Stimulated activated memory B cell treated with anti-CD40 and anti-IgM and Interleukin-4, amounts not matched to agents 10 μg/mL and 1 μg/mL and 100 μg/mL, for 72 hours (primary cell): ENCODE measurements around the gene NPHP4.

ENCODE experiments used
- ATAC-seq: fragments of 150-1000 bp; cut with Tn5 transposase; 2 replicates; pipeline ENCODE4 v1.10.0; 2021
- H3K27ac Mint-ChIP-seq: one replicate; pipeline ENCODE4 v1.8.0; 2022; ENCODE audit warnings: mild to moderate bottlenecking, mixed read lengths
- H3K27me3 Mint-ChIP-seq: one replicate; pipeline ENCODE4 v1.8.0; 2022; ENCODE audit warnings: mixed read lengths
- H3K36me3 Mint-ChIP-seq: one replicate; pipeline ENCODE4 v1.8.0; 2022; ENCODE audit warnings: mixed read lengths
- H3K4me1 Mint-ChIP-seq: one replicate; pipeline ENCODE4 v1.8.0; 2022; ENCODE audit warnings: mixed read lengths
- H3K4me3 Mint-ChIP-seq: one replicate; pipeline ENCODE4 v1.8.0; 2022; ENCODE audit warnings: mild to moderate bottlenecking, moderate library complexity, mixed read lengths
- H3K9me3 Mint-ChIP-seq: one replicate; pipeline ENCODE4 v1.8.0; 2022; ENCODE audit warnings: mixed read lengths

NPHP4 gene

GRCh38 chr1:5844442-5844841 is 147.8 kb downstream of the NPHP4 start:
- H3K4me3 Mint-ChIP-seq, result no peak overlapping the region
- H3K36me3 Mint-ChIP-seq, result no peaks in the 10 kb centered on the region
- no peaks in the 10 kb centered on the region for H3K9me3 Mint-ChIP-seq
- peaks cover 40% of the 10 kb centered on the region for H3K27me3 Mint-ChIP-seq
- H3K27ac Mint-ChIP-seq, result no peak overlapping the region
- ATAC-seq, result no peak
- H3K4me1 Mint-ChIP-seq, result no peaks in the 10 kb centered on the region

GRCh38 chr1:5843521-5844096 is 148.6 kb downstream of the NPHP4 start:
- Mint-ChIP-seq H3K4me3 (no peak overlapping the region), H3K36me3 (no peaks in the 10 kb centered on the region), H3K4me1 (no peaks in the 10 kb centered on the region), H3K9me3 (no peaks in the 10 kb centered on the region), H3K27ac (no peak overlapping the region), H3K27me3 (peaks cover 40% of the 10 kb centered on the region)
- no peak for ATAC-seq

GRCh38 chr1:5842679-5843078 is 149.5 kb downstream of the NPHP4 start:
- H3K36me3 Mint-ChIP-seq, result no peaks in the 10 kb centered on the region
- no peaks in the 10 kb centered on the region for H3K9me3 Mint-ChIP-seq
- H3K27ac Mint-ChIP-seq, result no peak overlapping the region
- no peak overlapping the region for H3K4me3 Mint-ChIP-seq
- H3K4me1 Mint-ChIP-seq, result no peaks in the 10 kb centered on the region
- no peak for ATAC-seq
- peaks cover 40% of the 10 kb centered on the region for H3K27me3 Mint-ChIP-seq

- Mint-ChIP-seq H3K4me3 (no peak overlapping the region), H3K4me1 (no peaks in the 10 kb centered on the region), H3K36me3 (no peaks in the 10 kb centered on the region), H3K9me3 (no peaks in the 10 kb centered on the region), H3K27me3 (peaks cover 20% of the 10 kb centered on the region), H3K27ac (no peak overlapping the region)
- ATAC-seq, result no peak
Measured at GRCh38 chr1:5840551-5841001, 151.6 kb downstream of the NPHP4 start.

GRCh38 chr1:5839881-5840550 is 152.2 kb downstream of the NPHP4 start:
- Mint-ChIP-seq H3K27ac (no peak overlapping the region), H3K4me1 (no peaks in the 10 kb centered on the region), H3K4me3 (no peak overlapping the region), H3K27me3 (peaks cover 15% of the 10 kb centered on the region), H3K9me3 (no peaks in the 10 kb centered on the region), H3K36me3 (no peaks in the 10 kb centered on the region)
- no peak for ATAC-seq

GRCh38 chr1:5839161-5839880 is 152.9 kb downstream of the NPHP4 start:
- Mint-ChIP-seq H3K27me3 (peaks cover 8% of the 10 kb centered on the region), H3K36me3 (no peaks in the 10 kb centered on the region), H3K9me3 (no peaks in the 10 kb centered on the region), H3K27ac (no peak overlapping the region), H3K4me1 (no peaks in the 10 kb centered on the region), H3K4me3 (no peak overlapping the region)
- ATAC-seq, result no peak

GRCh38 chr1:5837976-5838653 is 154.1 kb downstream of the NPHP4 start:
- H3K27me3 Mint-ChIP-seq, result no peaks in the 10 kb centered on the region
- no peak overlapping the region for H3K4me3 Mint-ChIP-seq
- no peaks in the 10 kb centered on the region for H3K9me3 Mint-ChIP-seq
- no peak for ATAC-seq
- no peaks in the 10 kb centered on the region for H3K4me1 Mint-ChIP-seq
- no peaks in the 10 kb centered on the region for H3K36me3 Mint-ChIP-seq
- H3K27ac Mint-ChIP-seq, result no peak overlapping the region

GRCh38 chr1:5836776-5837440 is 155.3 kb downstream of the NPHP4 start:
- Mint-ChIP-seq H3K4me1 (no peaks in the 10 kb centered on the region), H3K27me3 (no peaks in the 10 kb centered on the region), H3K27ac (no peak overlapping the region), H3K9me3 (no peaks in the 10 kb centered on the region), H3K4me3 (no peak overlapping the region), H3K36me3 (no peaks in the 10 kb centered on the region)
- no peak for ATAC-seq

GRCh38 chr1:5835179-5835562 is 157.1 kb downstream of the NPHP4 start:
- ATAC-seq, result no peak
- no peak overlapping the region for H3K4me3 Mint-ChIP-seq
- no peaks in the 10 kb centered on the region for H3K9me3 Mint-ChIP-seq
- peaks cover 8% of the 10 kb centered on the region for H3K27me3 Mint-ChIP-seq
- H3K4me1 Mint-ChIP-seq, result no peaks in the 10 kb centered on the region
- H3K27ac Mint-ChIP-seq, result no peak overlapping the region
- H3K36me3 Mint-ChIP-seq, result no peaks in the 10 kb centered on the region

- H3K27ac Mint-ChIP-seq, result no peak overlapping the region
- no peak for ATAC-seq
- peaks cover 8% of the 10 kb centered on the region for H3K27me3 Mint-ChIP-seq
- H3K36me3 Mint-ChIP-seq, result no peaks in the 10 kb centered on the region
- H3K9me3 Mint-ChIP-seq, result peaks cover 1% of the 10 kb centered on the region
- H3K4me1 Mint-ChIP-seq, result no peaks in the 10 kb centered on the region
- H3K4me3 Mint-ChIP-seq, result no peak overlapping the region
Measured at GRCh38 chr1:5834477-5835178, 157.6 kb downstream of the NPHP4 start.

- Mint-ChIP-seq H3K4me1 (no peaks in the 10 kb centered on the region), H3K4me3 (no peak overlapping the region), H3K9me3 (peaks cover 7% of the 10 kb centered on the region), H3K36me3 (no peaks in the 10 kb centered on the region), H3K27me3 (peaks cover 8% of the 10 kb centered on the region), H3K27ac (no peak overlapping the region)
- ATAC-seq, result no peak
Measured at GRCh38 chr1:5833911-5834310, 158.3 kb downstream of the NPHP4 start.

GRCh38 chr1:5832916-5833895 is 159.0 kb downstream of the NPHP4 start:
- Mint-ChIP-seq H3K4me1 (no peaks in the 10 kb centered on the region), H3K36me3 (no peaks in the 10 kb centered on the region), H3K27me3 (peaks cover 8% of the 10 kb centered on the region), H3K9me3 (peaks cover 7% of the 10 kb centered on the region), H3K4me3 (no peak overlapping the region), H3K27ac (no peak overlapping the region)
- ATAC-seq, result no peak

GRCh38 chr1:5831600-5832335 is 160.5 kb downstream of the NPHP4 start:
- peaks cover 7% of the 10 kb centered on the region for H3K9me3 Mint-ChIP-seq
- ATAC-seq, result no peak
- no peak overlapping the region for H3K27ac Mint-ChIP-seq
- no peak overlapping the region for H3K4me3 Mint-ChIP-seq
- no peaks in the 10 kb centered on the region for H3K36me3 Mint-ChIP-seq
- H3K27me3 Mint-ChIP-seq, result peaks cover 8% of the 10 kb centered on the region
- H3K4me1 Mint-ChIP-seq, result no peaks in the 10 kb centered on the region
